ACHN (cell line): ENCODE data around the gene PRDM2.
A peak's percentile ranks its signal among the peaks of the same experiment; 100 is the strongest.

Experiments
- DNase-seq: peaks from one replicate; pipeline ENCODE4 v3.0.0-alpha.2; 2015
- in situ Hi-C: cut with HindIII; loops from 2 replicates; pipeline ENCODE4 v1.10.0; 2017; ENCODE audit warnings: low sequenced_read_pairs, low pct_ligation_motif_present, low pct_unique_long_range_greater_than_20kb

PRDM2 gene

DNA sequence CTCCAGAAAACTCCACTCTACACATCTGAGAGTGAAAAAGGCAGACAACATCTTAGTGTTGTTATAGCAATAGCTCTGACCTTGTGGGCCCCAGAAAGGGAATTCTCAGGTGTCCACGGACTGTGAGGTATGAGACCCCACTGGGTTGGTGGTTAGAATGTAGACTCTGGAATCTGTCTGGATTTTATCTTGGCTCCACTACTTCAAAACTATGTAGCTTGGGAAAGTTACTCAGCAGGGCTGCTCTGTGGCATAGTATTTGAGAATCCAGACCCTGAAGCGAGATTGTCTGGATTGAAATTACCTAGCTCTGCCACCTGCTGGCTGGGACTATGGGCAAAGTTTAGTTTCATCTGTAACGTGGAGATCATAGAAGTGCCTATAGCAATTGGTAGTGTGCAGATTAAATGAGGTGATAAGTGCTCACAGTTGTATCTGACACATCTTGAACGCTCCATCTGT is 25.8 kb downstream of the PRDM2 start:
- in situ Hi-C loops = no loop called here
- DNase-seq = no peak

DNA sequence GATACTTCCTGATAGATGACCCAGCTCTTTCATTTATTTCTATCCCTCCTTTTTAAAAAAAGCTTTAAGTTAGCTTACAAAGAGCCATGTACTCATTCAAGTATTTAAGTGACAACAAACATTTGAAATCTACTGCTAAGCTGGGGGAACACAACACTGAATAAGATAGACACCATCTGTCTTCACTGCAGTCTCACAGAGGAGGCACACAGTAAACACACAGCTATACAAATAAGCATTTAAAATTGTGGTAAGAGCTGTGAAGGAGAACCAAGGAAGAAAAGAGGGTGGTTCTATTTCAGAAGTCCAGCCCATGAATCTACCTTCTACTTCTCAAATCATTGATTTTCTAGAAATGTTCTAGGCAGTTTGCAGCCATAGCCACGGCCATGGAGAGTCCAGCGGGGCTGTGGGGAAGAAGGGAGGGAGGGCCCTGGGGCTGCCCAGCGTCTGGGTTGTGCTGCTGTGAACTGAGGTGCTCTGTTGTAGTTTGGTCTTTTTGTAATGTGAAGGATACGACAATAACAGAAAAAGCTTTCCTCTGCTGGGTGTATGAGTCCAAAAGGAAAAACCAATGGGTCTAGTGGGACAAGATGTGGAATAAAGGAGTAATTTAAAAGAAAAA is 28.2 kb downstream of the PRDM2 start:
- DNase-seq = no peak
- in situ Hi-C loops = no loop called here

DNA sequence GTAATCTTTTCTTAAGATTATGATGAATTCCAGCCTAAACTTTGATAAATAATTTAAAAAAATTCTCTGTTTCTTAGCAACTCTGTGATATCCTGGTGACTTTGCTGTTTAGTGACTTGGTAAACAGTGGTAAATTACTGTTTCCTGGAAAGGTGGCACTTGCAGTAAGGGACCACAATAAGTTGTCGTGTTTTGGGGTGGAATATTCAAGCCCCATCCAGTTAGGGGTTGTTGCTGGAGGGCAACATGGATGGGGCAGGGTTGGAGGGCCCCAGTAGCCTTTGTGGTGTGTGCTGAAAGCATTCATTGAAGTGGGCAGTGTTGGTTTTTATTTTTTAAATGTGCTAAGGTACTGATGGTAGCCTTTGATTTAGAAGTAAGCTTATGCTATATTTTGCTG is 30.3 kb downstream of the PRDM2 start:
- DNase-seq = no peak
- in situ Hi-C loops = no loop called here

DNA sequence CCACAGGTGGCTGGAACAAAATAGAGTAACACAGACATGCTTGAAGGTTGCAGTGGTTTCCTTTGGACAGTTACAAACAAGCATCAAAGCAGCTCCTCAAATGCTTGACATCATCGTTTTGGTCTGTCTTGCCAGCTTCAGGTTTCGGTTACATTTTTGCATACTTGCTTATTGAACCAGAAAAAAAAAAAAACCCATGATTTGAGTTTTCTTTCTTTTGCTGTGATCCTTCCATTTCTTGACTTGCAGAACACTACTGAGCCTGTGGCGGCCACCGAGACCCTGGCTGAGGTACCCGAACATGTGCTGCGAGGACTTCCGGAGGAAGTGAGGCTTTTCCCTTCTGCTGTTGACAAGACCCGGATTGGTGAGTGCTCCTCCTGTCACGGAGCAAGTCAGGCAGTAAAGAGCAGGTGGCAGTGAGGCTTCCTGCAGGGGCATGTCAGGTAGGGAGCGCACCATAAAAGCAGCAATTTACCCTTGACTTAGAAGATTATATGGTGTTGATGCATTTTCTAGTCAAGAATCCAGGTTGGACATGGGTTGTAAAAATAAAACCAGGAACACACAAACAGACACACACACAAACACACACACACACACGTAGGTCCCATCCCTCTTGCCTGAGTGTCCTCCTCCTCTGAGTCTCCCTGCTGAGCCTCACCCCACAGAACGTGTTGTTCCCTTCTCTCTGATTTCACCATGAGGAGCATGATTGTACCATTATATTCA is 30.9 kb downstream of the PRDM2 start:
- in situ Hi-C loops = no loop called here
- DNase-seq = no peak

DNA sequence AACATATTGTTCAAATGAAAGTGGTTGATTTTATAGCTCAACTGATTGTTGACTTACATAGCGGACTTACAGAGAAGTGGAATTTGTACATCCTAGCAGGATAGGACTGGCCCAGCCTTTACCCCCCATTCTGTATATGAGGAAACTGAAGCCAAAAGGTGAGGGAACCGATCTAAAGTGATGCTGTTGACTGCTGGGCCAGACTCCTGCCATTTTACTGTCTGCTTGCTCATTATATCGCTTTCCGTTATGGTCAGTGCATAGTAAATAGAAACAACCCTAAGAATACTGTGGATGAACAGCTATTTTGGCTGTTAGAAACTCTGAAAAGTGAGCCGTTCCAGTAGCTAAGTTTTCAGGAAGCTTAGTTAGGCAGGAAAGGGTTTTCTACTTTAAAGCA is 31.9 kb downstream of the PRDM2 start:
- DNase-seq = no peak
- in situ Hi-C loops = no loop called here

DNA sequence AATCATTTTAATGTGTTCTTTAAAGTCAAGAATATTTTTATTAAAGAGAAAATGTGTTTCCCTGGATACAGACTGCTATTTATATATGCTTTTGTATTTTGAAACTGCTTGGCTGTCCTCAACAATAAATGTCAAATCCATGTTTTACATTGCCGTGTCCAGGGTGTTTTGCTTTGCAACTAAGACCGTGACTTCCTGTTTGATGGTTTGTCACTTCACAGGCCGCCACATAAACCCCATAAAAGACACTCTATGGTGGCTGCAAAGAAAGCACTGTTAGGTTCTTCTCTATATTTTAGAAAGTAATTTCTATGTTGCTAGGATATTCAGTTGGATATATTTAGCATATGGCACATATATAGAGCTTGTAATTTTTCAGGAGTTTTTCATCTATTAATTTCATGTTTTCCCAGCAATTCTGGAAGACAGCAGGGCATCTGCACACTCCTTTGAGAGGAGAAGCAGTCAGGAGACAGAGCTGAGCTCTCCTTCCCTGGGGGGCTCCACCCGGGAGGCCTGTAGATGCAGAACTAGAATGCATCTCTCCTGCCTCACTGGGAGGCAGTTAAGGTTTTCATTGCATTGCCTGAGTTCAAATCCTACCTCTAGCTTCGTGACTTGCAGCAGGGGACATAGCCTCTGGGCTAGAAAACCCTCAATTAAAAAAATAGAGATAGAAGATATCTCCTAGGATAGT is 33.1 kb downstream of the PRDM2 start:
- DNase-seq = no peak
- in situ Hi-C loops = no loop called here

DNA sequence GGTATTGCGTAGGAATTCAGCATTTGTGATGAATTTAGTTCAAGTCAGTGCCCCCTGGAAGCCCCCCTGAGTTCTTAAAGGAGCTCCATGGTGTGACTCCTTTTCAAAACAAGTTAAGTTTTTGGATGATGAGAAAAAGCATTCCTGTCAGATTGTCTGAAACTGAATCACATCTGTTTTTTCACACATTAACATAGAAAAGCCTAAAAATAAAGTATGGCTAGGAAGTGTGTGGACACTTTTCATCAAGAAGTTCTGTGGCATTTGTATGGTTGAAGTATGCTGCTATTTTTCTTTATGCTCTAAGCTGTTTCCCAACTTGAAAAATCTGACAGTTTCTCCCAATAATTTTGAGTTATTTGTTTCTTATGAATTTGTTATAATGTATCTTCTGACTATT is 33.7 kb downstream of the PRDM2 start:
- DNase-seq = no peak
- in situ Hi-C loops = no loop called here

DNA sequence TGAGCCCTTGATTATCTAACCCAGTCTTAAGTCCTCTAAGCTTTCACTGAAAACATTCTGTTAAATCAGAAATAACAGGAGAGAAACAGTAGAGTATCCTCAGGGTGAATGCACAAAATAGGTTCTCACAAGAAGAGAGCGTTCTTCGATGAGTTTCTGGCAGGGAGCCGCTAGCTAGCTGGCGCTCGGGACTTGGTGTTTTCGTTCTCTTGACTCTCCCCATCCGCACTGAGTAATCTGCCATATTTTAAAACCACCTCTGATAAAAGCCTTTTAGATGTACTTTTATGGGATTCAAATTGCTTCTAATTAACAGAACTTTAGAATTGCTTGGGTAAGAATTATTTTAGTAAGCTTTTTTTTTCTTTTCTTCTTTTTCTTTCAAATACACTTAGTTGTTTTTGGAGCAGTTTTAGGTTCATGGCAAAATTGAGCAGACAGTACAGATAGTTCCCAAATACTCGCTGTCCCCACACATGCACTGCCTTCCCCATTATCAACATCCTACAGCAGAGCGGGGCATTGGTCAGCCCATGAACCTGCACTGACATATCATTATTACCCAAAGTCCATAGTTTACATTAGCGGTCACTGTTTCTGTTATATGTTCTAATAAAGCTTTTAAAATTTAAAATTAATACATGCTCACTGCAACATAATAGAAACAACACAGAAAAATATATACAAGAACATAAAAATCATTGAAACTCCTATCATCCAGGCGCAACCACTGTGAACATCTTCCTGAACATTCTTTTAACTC is 35.4 kb downstream of the PRDM2 start:
- in situ Hi-C loops = no loop called here
- no peak for DNase-seq

DNA sequence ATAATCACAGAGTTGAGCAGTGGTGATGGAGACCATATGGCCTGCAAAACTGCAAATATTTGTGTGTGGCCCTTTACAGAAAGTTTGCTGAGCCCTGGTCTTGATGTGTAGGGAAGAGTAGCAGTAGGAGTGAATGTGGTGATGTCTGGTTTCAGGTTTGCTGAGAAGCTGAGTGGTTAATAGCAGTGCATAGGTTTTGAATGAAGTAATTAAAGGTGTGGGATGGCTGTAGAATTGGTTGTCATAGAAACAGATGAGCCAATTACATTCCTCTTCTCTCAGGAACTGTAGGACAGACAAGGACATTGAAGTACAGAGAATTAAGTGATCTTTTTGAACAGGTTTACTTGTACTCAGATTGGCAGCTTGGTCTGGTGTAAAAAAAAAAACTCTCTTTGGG is 37.4 kb downstream of the PRDM2 start:
- DNase-seq = no peak
- in situ Hi-C loops = no loop called here

DNA sequence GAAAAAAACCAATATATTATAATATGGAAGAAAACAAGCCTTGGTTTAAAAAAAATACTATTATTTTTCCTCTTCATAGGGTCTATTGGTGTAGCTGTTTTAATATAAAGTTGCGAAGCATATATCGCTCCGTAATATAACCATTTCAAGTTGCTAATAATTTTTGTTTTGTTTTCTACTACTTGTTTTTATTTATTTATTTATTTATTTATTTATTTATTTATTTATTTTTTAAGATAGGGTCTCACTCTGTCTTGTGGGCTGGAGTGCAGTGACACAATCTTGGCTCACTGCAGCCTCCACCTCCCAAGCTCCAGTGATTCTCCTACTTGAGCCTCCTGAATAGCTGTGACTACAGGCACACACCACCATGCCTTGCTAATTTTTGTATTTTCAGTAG is 46.4 kb downstream of the PRDM2 start:
- in situ Hi-C loops = no loop called here
- DNase-seq = no peak

DNA sequence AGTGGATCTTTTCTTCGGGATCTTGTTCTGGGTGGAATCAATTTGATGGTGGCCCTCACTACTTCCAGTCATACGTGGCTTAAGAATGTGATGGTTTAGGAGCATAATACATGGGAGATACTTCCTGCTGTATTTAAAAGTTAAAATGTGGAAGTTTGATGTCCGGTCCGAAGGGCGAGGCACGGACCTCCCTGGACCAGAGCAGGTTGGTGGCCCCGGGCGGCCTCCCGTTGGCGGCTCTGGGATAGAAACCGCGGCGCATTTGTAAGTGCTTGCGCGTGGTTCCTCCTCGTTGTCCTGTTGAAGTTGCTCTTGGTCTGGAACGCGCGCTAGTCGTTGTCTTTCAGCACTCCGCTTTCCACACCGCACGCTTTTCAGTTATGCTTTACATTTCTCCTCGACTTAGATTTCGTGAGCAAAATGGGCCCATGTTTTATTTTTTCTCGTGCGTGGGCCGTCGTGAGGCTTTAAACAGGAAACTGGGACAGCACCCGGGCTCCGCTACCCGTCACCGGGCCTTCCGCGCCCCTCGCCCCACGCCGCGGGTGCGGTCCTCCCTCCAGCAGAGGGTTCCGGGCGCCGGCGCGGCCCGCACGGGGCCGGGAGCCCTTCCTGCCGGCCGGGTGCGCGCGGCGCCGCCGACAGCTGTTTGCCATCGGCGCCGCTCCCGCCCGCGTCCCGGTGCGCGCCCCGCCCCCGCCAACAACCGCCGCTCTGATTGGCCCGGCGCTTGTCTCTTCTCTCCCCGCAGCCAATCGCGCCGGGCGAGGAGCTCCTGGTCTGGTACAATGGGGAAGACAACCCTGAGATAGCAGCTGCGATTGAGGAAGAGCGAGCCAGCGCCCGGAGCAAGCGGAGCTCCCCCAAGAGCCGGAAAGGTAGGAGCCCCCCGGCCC is 48.9 kb downstream of the PRDM2 start:
- in situ Hi-C loops = no loop called here

DNA sequence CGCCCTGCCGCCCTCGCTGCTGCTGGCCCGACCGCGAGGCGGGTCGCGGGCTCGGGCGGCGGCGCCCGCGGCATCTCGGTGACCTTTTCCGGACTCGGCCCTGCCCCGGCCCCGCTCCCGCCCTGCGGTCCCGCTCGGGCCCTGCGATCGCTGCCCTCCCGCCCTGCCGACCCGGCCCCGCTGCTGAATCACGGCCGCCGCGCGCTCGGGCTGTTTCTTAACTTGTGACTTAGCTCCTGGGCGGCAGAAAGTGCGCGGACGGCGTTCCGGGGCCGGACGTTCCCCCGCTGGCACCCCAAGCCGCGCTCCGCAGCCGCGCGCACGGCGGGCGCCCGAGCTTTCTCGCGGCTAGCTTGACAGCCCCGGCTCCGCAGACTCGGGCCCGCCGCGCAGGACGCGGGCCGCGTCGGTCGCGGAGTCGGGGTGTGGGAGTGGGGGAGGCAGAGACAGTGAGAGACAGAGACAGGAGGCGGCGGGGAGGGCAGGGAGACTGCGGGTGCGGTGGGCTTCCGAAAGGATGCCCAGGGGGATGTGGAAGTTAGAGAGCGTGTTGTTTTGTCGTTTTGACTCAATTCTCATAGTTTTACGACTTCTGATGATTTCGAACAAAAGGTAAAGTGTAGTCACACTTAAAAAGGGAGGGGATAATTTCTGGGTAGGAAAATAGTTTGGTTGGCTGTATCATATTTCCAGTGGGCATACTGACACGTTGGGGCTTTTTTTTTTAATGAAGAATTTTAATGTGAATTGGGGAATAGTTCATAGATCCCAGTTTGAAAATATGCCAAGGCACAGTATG is 49.8 kb downstream of the PRDM2 start:
- in situ Hi-C loops = no loop called here
- DNase-seq = peak; percentile 51

More for the DNA sequence above, 48.9 kb downstream of the PRDM2 start:
- DNase-seq = peak; percentile 92

DNA sequence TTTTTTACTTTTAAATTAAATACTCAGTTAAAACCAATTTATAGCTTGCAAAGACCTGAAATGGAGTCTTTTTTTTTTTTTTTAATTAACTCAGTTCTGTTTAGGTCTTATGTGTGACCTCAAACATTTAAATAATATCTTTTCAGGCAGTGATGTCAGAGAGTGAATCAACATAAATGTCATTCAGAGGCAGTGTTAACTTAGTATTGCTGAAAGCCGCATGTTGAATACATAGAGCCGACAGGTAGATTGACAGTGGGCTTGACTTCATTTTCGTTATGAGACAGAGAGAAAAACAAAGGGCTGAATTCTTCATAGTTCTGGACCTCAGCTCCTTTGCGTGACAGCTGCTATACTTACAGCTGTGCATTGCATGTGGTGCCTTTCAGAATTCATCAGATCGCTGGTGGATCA is 51.5 kb downstream of the PRDM2 start:
- in situ Hi-C loops = no loop called here
- DNase-seq = no peak

DNA sequence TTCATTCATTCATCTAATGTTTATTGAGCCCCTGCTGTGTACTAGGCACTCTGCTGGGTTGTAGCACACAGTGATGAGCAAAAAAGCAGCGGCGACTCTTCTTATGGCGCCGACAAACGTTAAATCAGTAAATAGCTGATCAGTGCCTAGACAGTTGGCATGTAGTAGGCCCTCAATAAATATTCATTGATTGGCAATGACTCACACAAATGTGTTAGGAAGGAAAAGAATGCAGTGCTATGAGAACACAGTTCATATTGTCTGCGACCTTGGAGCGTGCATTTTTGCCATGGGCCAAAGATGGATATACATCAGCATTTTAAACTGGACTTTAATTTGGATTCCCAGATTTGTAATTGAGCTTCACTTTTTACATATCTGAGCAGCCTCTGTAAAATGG is 52.0 kb downstream of the PRDM2 start:
- in situ Hi-C loops = no loop called here
- DNase-seq = no peak

DNA sequence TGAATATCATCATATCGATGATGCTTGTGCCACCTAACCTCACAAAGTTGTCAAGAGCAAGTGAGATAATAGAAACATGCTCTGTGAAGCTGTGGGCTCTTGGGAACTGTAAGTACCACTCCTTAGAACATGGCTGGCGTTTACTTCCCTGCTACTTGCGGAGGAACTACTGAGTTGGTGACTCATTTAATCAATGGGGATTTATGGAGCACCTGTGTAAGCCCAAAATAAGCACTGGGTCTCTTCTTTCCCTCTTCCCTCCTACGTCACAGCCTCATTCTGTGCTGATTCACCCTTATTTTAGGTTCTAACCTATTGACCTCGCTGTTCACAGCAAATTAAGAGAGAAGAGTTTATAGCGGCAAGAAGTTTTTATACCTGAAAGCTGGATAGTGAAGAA is 52.9 kb downstream of the PRDM2 start:
- in situ Hi-C loops = no loop called here
- no peak for DNase-seq

DNA sequence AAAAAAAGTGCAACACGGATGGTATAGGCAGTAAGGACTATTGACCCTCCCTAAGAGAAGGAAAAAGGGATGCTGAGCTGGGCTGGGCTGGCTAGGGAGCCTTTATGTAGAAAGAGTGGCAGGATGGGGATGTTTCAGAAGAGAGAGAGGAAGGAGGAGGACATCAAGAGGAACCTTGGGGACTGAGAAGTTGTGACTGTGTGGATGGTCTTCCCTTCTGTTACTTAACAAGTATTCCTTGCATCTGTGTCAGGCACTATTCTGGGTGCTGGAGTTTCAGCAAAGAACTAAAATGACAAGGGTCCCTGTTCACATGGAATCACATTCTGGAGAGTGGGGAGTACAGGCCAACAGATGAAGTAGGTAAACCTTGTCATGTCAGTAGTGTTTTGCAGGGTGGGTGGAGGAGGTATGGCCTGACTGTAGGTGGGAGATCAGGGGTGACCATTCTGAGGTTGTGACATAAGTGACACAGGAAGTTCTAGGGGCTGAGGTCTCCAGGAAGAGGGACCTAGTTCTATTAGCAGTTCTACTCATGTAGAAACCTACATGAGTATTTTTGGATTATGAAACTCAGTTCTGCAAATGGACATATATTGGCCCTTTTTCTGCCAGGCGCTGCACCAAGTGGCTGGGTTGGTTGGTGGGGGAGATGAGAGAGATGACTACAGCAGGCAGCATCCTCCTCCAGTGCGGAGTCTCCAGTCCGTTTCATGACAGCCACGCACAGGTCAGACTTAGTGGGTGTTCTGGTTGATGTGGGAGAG is 53.8 kb downstream of the PRDM2 start:
- in situ Hi-C loops = no loop called here
- no peak for DNase-seq
